ENCODE results near the gene BICD2.
A peak's percentile ranks its signal among the peaks of the same experiment; 100 is the strongest.

Gene BICD2

DNA sequence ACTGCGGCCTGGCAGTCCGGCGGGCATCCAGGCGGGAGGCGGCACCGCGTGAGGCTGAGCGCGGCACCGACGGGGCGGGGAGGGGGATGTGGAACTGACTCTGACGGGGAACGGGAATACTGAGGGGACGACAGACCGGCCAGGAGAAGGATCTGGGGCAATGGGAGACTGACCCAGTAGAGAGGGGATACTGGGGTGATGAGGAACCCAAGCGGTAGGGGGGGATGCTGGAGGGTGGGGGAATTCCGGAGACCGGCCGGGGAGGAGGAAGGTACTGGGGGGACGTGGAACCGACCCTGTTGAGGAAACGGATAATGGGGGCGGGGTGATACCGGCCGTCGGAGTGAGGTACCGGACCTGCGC is 95.1 kb downstream of the BICD2 start:
- no peak for TF ChIP-seq EZH2 (IDR thresholded peaks at IDR 0.05; ENCODE audit: borderline replicate concordance, low read depth, low read length, severe bottlenecking)
- TF ChIP-seq CTCF (IDR thresholded peaks at IDR 0.05; ENCODE audit: borderline replicate concordance, extremely low read depth, low read length, poor library complexity, severe bottlenecking) = no peak
- Histone ChIP-seq H3K36me3 (ENCODE audit: insufficient read depth, low read length) (peaks cover 14% of the 10 kb centered on the region), H3K9me3 (ENCODE audit: insufficient read depth, low read length, severe bottlenecking) (no peaks in the 10 kb centered on the region), H3K27me3 (ENCODE audit: insufficient read depth, low read length, poor library complexity) (no peaks in the 10 kb centered on the region), H3K9ac (ENCODE audit: low read depth, low read length) (peak overlapping the region; percentile 95), H3K79me2 (ENCODE audit: insufficient read depth, low read length) (peaks cover 59% of the 10 kb centered on the region), H2AFZ (ENCODE audit: low read depth, low read length) (peak overlapping the region; percentile 95), H3K4me1 (ENCODE audit: insufficient read depth, low read length) (peaks cover 35% of the 10 kb centered on the region), H3K27ac (ENCODE audit: low read length) (peak overlapping the region; percentile 81), H4K20me1 (ENCODE audit: insufficient read depth, low read length) (peaks cover 10% of the 10 kb centered on the region), H3K4me2 (ENCODE audit: insufficient read depth, low read length) (peak overlapping the region; percentile 76), H3K4me3 (ENCODE audit: low read depth in 1 of 2, low read length in 2 of 2) (peak overlapping the region; percentile 75 to 100; a peak in 3 of 4 replicates)
- peak; percentile 23 for DNase-seq
- ATAC-seq (ENCODE audit: insufficient read depth, low read depth) = 0 out of 3 replicates have a peak, but pooled peaks have one; percentile 1

DNA sequence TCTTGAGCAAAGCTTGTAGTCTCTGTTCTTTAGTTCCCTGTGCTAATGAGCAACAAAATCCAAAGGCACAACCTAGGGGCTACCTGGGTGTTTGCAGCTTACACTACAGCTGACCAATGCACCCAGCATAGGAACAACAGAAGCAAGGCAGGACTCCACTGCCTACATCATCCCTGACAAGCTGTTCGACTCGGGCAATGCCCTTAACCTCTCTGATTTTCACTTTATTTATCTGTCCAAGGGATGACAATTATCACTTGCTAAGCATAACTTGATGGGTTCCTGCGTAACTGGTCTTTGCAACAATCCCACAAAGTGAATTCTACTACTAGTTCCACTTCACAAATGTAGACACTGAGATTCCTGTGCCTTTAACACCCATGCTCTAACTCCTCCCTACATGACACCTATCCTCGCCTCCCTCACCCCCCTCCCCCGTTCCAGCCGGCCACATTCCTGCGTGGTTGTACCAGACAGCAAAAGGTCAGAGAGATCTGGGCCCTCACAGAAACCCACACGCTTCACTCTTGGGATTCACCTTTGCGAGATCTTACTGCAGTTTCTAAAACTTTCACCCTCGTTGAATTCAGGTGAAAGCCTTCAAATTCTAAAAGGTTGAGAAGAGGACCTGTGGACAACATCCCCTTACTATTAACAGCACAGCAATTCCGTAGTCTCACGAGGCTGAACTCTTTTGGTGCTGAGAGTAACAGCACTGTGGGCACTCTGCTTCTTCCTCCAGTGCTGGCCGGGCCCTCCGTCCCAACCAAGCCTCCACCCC is 95.7 kb downstream of the BICD2 start:
- H3K27me3 ChIP-seq (ENCODE audit: insufficient read depth, low read length, poor library complexity) = no peaks in the 10 kb centered on the region
- H3K79me2 ChIP-seq (ENCODE audit: insufficient read depth, low read length) = peaks cover 64% of the 10 kb centered on the region
- H4K20me1 ChIP-seq (ENCODE audit: insufficient read depth, low read length) = peaks cover 16% of the 10 kb centered on the region
- peaks cover 35% of the 10 kb centered on the region for H3K4me1 ChIP-seq (ENCODE audit: insufficient read depth, low read length)
- H3K9me3 ChIP-seq (ENCODE audit: insufficient read depth, low read length, severe bottlenecking) = no peaks in the 10 kb centered on the region
- ATAC-seq (ENCODE audit: insufficient read depth, low read depth) (no peak), DNase-seq (peak; percentile 30)
- peaks cover 14% of the 10 kb centered on the region for H3K36me3 ChIP-seq (ENCODE audit: insufficient read depth, low read length)
- peak overlapping the region; percentile 76 for H3K4me2 ChIP-seq (ENCODE audit: insufficient read depth, low read length)
- no peak for TF ChIP-seq CTCF (IDR thresholded peaks at IDR 0.05; ENCODE audit: borderline replicate concordance, extremely low read depth, low read length, poor library complexity, severe bottlenecking)
- TF ChIP-seq EZH2 (IDR thresholded peaks at IDR 0.05; ENCODE audit: borderline replicate concordance, low read depth, low read length, severe bottlenecking) = no peak
- peak overlapping the region; percentile 95 for H2AFZ ChIP-seq (ENCODE audit: low read depth, low read length)
- H3K27ac ChIP-seq (ENCODE audit: low read length) = peak overlapping the region; percentile 81
- H3K4me3 ChIP-seq (ENCODE audit: low read depth in 1 of 2, low read length in 2 of 2) = peak overlapping the region; percentile 75 to 100; a peak in 3 of 4 replicates
- H3K9ac ChIP-seq (ENCODE audit: low read depth, low read length) = peak overlapping the region; percentile 95

GRCh38 chr9:92666912-92667532 is 97.6 kb downstream of the BICD2 start:
- Histone ChIP-seq H2AFZ (ENCODE audit: low read depth, low read length) (no peak overlapping the region), H3K4me2 (ENCODE audit: insufficient read depth, low read length) (no peak overlapping the region), H3K27me3 (ENCODE audit: insufficient read depth, low read length, poor library complexity) (no peaks in the 10 kb centered on the region), H3K36me3 (ENCODE audit: insufficient read depth, low read length) (peaks cover 17% of the 10 kb centered on the region), H3K4me1 (ENCODE audit: insufficient read depth, low read length) (peaks cover 35% of the 10 kb centered on the region), H4K20me1 (ENCODE audit: insufficient read depth, low read length) (peaks cover 25% of the 10 kb centered on the region), H3K9ac (ENCODE audit: low read depth, low read length) (no peak overlapping the region), H3K79me2 (ENCODE audit: insufficient read depth, low read length) (peaks cover 81% of the 10 kb centered on the region), H3K27ac (ENCODE audit: low read length) (no peak overlapping the region), H3K9me3 (ENCODE audit: insufficient read depth, low read length, severe bottlenecking) (no peaks in the 10 kb centered on the region), H3K4me3 (ENCODE audit: low read depth in 1 of 2, low read length in 2 of 2) (no peak overlapping the region)
- DNase-seq (no peak), ATAC-seq (ENCODE audit: insufficient read depth, low read depth) (no peak)
- TF ChIP-seq EZH2 (IDR thresholded peaks at IDR 0.05; ENCODE audit: borderline replicate concordance, low read depth, low read length, severe bottlenecking) (no peak), CTCF (IDR thresholded peaks at IDR 0.05; ENCODE audit: borderline replicate concordance, extremely low read depth, low read length, poor library complexity, severe bottlenecking) (no peak)
